Neural progenitor cell (in vitro differentiated cells): Measurements from ENCODE around the gene C19orf12.

Source experiments
- EZH2 ChIP-seq: fragments of 200-600 bp; sonication (generic); IDR thresholded peaks from 2 replicates; pipeline ENCODE4 v1.6.1; 2017; ENCODE audit warnings: antibody characterized with exemption, mild to moderate bottlenecking, moderate library complexity
- TF ChIP-seq, protein P1 (sequence below): fragments of 200-600 bp; sonication (generic); IDR thresholded peaks from 2 replicates; pipeline ENCODE4 v1.5.1; 2017; ENCODE audit warnings: antibody characterized with exemption, mild to moderate bottlenecking

DNA sequence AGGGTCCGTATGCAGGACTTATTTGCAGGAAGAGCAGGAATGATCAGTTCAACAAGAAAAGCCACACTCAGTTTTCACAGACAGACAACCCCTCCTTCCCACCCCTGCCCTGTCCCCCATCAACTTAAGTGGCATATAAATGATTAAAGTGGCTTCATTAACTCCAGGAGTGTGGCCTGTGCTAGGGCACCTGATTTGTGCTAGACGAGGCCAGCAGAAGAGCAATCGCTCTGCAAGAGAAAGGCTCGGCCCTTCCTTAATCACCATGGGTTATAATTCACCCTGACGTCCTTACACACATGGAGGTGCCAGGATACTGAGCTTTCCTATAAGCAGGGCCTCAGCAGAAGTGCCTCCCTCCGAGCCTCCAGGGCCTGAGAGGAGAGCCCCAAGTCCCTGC, 14.6 kb downstream of the C19orf12 start:
- TF ChIP-seq, protein P1, sequence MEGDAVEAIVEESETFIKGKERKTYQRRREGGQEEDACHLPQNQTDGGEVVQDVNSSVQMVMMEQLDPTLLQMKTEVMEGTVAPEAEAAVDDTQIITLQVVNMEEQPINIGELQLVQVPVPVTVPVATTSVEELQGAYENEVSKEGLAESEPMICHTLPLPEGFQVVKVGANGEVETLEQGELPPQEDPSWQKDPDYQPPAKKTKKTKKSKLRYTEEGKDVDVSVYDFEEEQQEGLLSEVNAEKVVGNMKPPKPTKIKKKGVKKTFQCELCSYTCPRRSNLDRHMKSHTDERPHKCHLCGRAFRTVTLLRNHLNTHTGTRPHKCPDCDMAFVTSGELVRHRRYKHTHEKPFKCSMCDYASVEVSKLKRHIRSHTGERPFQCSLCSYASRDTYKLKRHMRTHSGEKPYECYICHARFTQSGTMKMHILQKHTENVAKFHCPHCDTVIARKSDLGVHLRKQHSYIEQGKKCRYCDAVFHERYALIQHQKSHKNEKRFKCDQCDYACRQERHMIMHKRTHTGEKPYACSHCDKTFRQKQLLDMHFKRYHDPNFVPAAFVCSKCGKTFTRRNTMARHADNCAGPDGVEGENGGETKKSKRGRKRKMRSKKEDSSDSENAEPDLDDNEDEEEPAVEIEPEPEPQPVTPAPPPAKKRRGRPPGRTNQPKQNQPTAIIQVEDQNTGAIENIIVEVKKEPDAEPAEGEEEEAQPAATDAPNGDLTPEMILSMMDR: no peak
- no peak for TF ChIP-seq EZH2
